GM12892 (cell line): ENCODE measurements around the gene SLC8B1.

Experiments
- DNase-seq: peaks from one replicate; pipeline ENCODE4 v3.0.0; 2011; ENCODE audit not compliant: insufficient read length
- FAIRE-seq: peaks from 2 replicates; lab custom pipeline; 2011; peaks lifted over from hg19 to GRCh38; lab: Jason Lieb, UNC
- POLR2A ChIP-seq: IDR thresholded peaks from 2 replicates; pipeline ENCODE4 v1.6.1; 2011; ENCODE audit warnings: low read depth, low read length, control low read depth
- POLR2AphosphoS5 ChIP-seq: IDR thresholded peaks from 2 replicates; pipeline ENCODE4 v1.6.1; 2011; ENCODE audit warnings: low read depth, low read length, control low read depth
- TAF1 ChIP-seq: IDR thresholded peaks from 2 replicates; pipeline ENCODE4 v1.6.1; 2011; ENCODE audit warnings: low read depth, mild to moderate bottlenecking, control low read depth, low read length, borderline replicate concordance

Gene SLC8B1

DNA sequence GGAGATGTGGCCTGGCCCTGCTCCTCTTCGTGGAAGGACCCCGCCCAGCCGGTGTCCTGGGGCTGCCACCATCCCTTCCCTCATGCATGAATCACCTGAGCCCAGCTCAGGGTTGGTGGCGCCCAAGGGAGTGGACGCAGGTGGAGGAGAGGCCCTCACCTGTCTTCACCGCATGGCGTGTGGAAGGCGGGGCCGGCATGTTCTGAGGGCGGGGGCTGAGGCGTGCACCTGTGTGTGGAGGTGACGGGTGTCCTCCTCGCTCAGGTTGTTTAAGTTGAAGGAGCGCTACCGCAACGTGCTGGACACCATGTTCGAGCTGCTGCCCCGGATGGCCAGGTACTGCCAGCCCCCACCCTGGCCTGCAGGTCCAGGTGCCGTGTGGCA, 47.0 kb downstream of the SLC8B1 start:
- FAIRE-seq (no peak), DNase-seq (no peak)
- TF ChIP-seq TAF1 (no peak), POLR2AphosphoS5 (no peak), POLR2A (no peak)

DNA sequence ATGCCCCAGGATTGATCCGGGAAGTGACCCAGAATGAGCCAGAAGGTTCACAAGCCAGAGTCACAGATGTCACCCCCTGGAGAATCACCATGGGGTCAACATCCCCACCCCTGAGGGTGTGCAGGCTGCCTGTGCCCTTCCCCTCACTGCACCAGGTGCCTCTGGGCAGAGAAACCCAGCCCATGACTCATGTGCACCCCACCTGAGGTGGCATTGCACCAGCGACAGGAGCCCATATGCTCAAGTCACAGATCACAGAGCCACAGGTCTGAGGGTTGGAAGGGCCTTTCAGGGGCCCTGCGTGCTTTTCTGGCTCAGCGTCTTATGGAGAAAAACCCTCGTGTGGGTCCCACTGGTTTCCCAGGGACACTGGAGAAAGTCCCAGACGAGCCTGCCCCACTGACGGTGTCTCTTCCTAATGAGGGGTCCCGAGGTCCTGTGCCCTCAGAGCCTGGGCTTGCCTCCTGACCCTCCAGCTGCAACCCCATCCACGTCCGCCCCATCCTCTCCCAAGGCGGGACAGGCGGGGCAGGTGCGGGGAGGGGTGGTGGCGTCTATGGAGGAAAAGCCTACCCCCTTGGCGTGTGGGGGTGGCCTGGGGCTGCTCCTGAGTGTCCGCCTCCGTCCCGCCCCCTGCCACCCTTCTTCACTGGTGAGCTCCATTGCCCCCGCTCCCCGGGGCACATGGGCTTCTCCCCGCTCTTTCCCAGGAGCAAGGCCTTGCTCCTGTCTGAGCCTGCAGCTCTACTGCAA, 47.6 kb downstream of the SLC8B1 start:
- DNase-seq = no peak
- TF ChIP-seq POLR2AphosphoS5 = no peak
- TF ChIP-seq TAF1 = no peak
- no peak for TF ChIP-seq POLR2A
- FAIRE-seq = no peak

- FAIRE-seq = no peak
- no peak for TF ChIP-seq POLR2AphosphoS5
- no peak for TF ChIP-seq POLR2A
- TF ChIP-seq TAF1 = no peak
Measured at GRCh38 chr12:113286712-113287111, 48.2 kb downstream of the SLC8B1 start.

GRCh38 chr12:113285679-113286610, 49.0 kb downstream of the SLC8B1 start:
- TF ChIP-seq POLR2AphosphoS5 (no peak), POLR2A (no peak), TAF1 (no peak)
- DNase-seq = no peak
- no peak for FAIRE-seq

More at GRCh38 chr12:113286712-113287111, 48.2 kb downstream of the SLC8B1 start:
- no peak for DNase-seq

DNA sequence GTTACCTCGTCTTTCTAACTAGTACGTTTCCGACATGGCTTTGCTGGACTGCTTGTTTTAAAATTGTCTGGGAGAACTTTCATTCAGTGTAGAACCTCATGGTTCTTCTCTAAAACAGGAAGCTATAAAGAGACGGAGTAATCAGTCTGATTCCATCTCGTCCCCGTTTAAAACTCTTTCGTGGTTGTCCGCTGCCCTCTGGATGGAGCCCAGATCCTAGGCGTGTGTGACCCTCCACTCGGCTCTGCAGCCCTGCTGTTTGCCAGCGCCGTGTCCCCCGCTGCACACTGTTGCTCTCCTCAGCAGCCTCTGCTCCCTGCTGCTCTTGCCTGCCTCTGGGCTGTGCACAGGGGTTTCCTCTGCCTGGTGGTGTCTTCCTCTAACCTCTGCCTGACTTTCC, 50.2 kb downstream of the SLC8B1 start:
- TF ChIP-seq POLR2AphosphoS5 (no peak), POLR2A (no peak), TAF1 (no peak)
- FAIRE-seq (no peak), DNase-seq (no peak)

DNA sequence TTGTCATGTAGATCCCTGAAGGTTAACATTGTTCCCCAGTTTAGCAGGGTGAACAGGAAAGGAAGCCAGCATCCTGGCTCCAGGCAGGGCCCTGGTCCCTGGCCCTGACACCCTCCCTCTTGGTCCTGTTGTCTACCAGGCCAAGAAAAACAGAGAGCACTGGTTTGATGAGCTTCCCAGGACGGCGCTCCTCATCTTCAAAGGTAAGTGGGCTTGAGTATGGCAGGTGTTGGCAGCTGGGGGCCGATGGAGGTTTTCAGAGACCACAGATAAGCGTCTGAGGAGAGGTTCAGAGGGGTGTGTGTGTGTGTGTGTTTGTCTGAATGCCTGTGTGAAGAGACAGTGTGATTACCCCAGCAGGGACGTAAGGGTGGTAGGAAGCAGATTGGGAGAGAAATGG, 56.3 kb downstream of the SLC8B1 start:
- no peak for FAIRE-seq
- TF ChIP-seq POLR2A = no peak
- TF ChIP-seq TAF1 = no peak
- no peak for DNase-seq

GRCh38 chr12:113278141-113278540, 56.8 kb downstream of the SLC8B1 start:
- DNase-seq (no peak), FAIRE-seq (no peak)
- TF ChIP-seq TAF1 (no peak), POLR2AphosphoS5 (no peak), POLR2A (no peak)

DNA sequence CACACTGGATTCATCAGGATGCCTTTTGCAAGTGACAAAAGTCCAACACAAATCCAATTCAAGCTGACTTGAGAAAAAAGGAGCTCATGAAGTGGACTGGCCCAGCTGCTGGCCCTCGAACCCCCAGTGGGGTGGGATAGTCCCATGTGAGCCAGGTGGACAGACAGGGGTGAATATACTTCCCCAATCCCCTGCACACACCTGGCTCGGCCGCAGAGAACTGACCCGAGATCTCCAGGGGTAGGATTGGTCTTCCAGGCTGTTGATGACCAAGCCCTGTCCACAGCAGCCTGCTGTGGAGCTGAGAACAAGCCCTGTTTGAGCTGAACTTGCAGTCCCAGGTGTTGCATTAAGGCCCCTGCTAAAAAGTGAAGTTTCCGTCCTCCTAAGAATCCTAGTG, 57.4 kb downstream of the SLC8B1 start:
- FAIRE-seq (no peak), DNase-seq (no peak)
- TF ChIP-seq TAF1 = no peak
- TF ChIP-seq POLR2A = no peak
- no peak for TF ChIP-seq POLR2AphosphoS5

- DNase-seq = no peak
- TF ChIP-seq POLR2AphosphoS5 = no peak
- no peak for TF ChIP-seq TAF1
- no peak for TF ChIP-seq POLR2A
- no peak for FAIRE-seq
Measured at GRCh38 chr12:113276946-113277500, 57.9 kb downstream of the SLC8B1 start.

- DNase-seq (no peak), FAIRE-seq (no peak)
- TF ChIP-seq POLR2A (no peak), POLR2AphosphoS5 (no peak), TAF1 (no peak)
Measured at GRCh38 chr12:113276306-113276705, 58.6 kb downstream of the SLC8B1 start.

DNA sequence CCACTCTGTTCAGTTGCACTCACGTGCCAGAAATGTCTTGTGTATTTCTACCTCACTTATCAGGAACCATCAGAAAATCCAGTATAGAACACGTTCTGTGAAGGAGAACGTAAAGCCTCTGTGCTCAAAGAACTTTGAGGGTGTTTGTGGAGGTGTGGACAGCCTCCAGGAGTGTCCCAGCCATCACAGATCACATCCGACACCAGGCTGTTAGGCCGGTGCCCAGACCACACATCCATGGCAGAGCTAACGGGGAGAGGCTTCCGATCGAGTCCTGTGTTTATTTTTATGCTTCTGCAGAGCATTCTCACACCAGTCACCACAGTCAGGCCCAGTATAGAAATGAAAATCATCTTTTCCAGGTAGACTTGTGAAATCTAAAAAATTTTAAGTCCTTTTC, 60.1 kb downstream of the SLC8B1 start:
- DNase-seq = no peak
- TF ChIP-seq TAF1 (no peak), POLR2AphosphoS5 (no peak)
- FAIRE-seq = no peak
